SK-N-SH (cell line): Measurements from ENCODE around the gene GRIN2A.

ENCODE experiments used
- CTCF ChIP-seq: fragments of 200-600 bp; sonication (generic); IDR thresholded peaks from 2 replicates; pipeline ENCODE4 v1.6.1; 2017; ENCODE audit warnings: antibody characterized with exemption, mild to moderate bottlenecking, moderate library complexity
- JUND ChIP-seq: IDR thresholded peaks from 2 replicates; pipeline ENCODE4 v1.4.0; 2012
- SIN3A ChIP-seq: IDR thresholded peaks from 2 replicates; pipeline ENCODE4 v1.6.1; 2012; ENCODE audit warnings: low read depth, mild to moderate bottlenecking, low read length, moderate library complexity, borderline replicate concordance

- TF ChIP-seq CTCF (no peak), JUND (no peak), SIN3A (no peak)
Observed at GRCh38 chr16:10067406-10067805, 114.8 kb downstream of the GRIN2A start.
